Gastroesophageal sphincter (tissue), 4 donors: ENCODE results near the gene CCDC186. TPM values are rescaled to one million over a fixed set of nuclear protein-coding genes. Genes with fewer than 3 reads are reported as not detected.

Experiments used
- ATAC-seq: fragments of 150-250 bp; one replicate; pipeline ENCODE4 v1.9.1; 2016; ENCODE audit warnings: mild to moderate bottlenecking, moderate library complexity
- H3K27ac ChIP-seq, 4 donors: fragments of 200-600 bp; sonication (generic) in 3 of 4; 1 replicate in 3 of 4; 2 replicates in 1 of 4; pipeline ENCODE4 v1.5.1; 2016 to 2019
- H3K27me3 ChIP-seq: fragments of 200-600 bp; sonication (generic); one replicate; pipeline ENCODE4 v1.5.1; 2019
- H3K36me3 ChIP-seq, 2 donors: fragments of 200-600 bp; sonication (generic); one replicate each; pipeline ENCODE4 v1.5.1; 2019; ENCODE audit warnings: control low read depth in 1 of 2
- H3K4me1 ChIP-seq, 3 donors: fragments of 200-600 bp; sonication (generic); 1 replicate in 2 of 3; 2 replicates in 1 of 3; pipeline ENCODE4 v1.5.1; 2016 to 2019; ENCODE audit warnings: control low read depth in 2 of 3
- H3K4me3 ChIP-seq, 2 donors: fragments of 200-600 bp; sonication (generic); one replicate each; pipeline ENCODE4 v1.5.1; 2019; ENCODE audit warnings: mild to moderate bottlenecking in 1 of 2, moderate library complexity in 1 of 2
- H3K9me3 ChIP-seq, 3 donors: fragments of 200-600 bp; sonication (generic); one replicate each; pipeline ENCODE4 v1.5.1; 2017 to 2019; ENCODE audit warnings: control low read depth in 2 of 3
- CTCF ChIP-seq, 4 experiments: fragments of 200-600 bp in 2 of 4; fragments of 450-650 bp in 2 of 4; sonication (generic) in 1 of 4; IDR thresholded peaks; one replicate each; pipeline ENCODE4 v1.5.1; 2017 to 2019; ENCODE audit warnings: antibody characterized with exemption in 4 of 4, mild to moderate bottlenecking in 2 of 4, moderate library complexity in 2 of 4
- EP300 ChIP-seq: sonication (generic); formaldehyde crosslinking; IDR thresholded peaks from one replicate; pipeline ENCODE4 v1.6.1; 2017; ENCODE audit warnings: antibody characterized with exemption, mild to moderate bottlenecking
- POLR2A ChIP-seq, 2 donors: fragments of 450-650 bp; IDR thresholded peaks; one replicate each; pipeline ENCODE4 v1.6.1; 2017; ENCODE audit warnings: antibody characterized with exemption in 2 of 2, mild to moderate bottlenecking in 2 of 2, moderate library complexity in 1 of 2
- POLR2AphosphoS5 ChIP-seq: sonication (generic); formaldehyde crosslinking; IDR thresholded peaks from one replicate; pipeline ENCODE4 v1.6.1; 2017; ENCODE audit warnings: antibody characterized with exemption
- WGBS, 2 donors: methylation state at CpG; one replicate each; pipeline ENCODE4 v1.1.5; 2018; ENCODE audit warnings: low coverage in 1 of 2; 5-methylcytosine and 5-hydroxymethylcytosine counted together
- total RNA-seq, 4 donors: library from RNA; depleted of rRNA; stranded (reverse); fragments of >200 nt; gene quantifications; one replicate each; pipeline ENCODE4 v1.1.0, GENCODE V29; 2016

Gene CCDC186
- total RNA-seq, 4 donors from 2014 or later: 15.8 to 24.7 (median 20.4) TPM

- Histone ChIP-seq H3K4me3 (no peak overlapping the region), H3K27ac (no peak overlapping the region), H3K9me3 (no peaks in the 10 kb centered on the region), H3K4me1 (peaks cover 0 to 22% (median 5%) of the 10 kb centered on the region in 3 donors), H3K27me3 (no peaks in the 10 kb centered on the region), H3K36me3 (no peaks in the 10 kb centered on the region)
- ATAC-seq: peak; percentile 62
- WGBS, 2 donors: 0 to 5% methylated on average over 3 to 6 of the region's 6 CpGs
- no peak for TF ChIP-seq POLR2A (IDR thresholded peaks at IDR 0.05)
- TF ChIP-seq CTCF (IDR thresholded peaks at IDR 0.05): peak; percentile 29 to 69 (median 66)
These were observed 70.7 kb downstream of the CCDC186 start for GRCh38 chr10:114103284-114103683.

GRCh38 chr10:114102256-114102655, 71.7 kb downstream of the CCDC186 start:
- 54 to 70% methylated on average over 2 of the region's 2 CpGs for WGBS, 2 donors
- peaks cover 0 to 22% (median 5%) of the 10 kb centered on the region in 3 donors for H3K4me1 ChIP-seq
- ATAC-seq: no peak
- no peak for TF ChIP-seq CTCF (IDR thresholded peaks at IDR 0.05)
- TF ChIP-seq EP300: no peak
- no peak for TF ChIP-seq POLR2A (IDR thresholded peaks at IDR 0.05)
- no peak for TF ChIP-seq POLR2AphosphoS5
- no peak overlapping the region for H3K27ac ChIP-seq
- no peaks in the 10 kb centered on the region for H3K27me3 ChIP-seq
- no peak overlapping the region for H3K4me3 ChIP-seq
- H3K9me3 ChIP-seq: no peaks in the 10 kb centered on the region
- H3K36me3 ChIP-seq: no peaks in the 10 kb centered on the region

GRCh38 chr10:114100848-114101741, 72.9 kb downstream of the CCDC186 start:
- H3K9me3 ChIP-seq: no peaks in the 10 kb centered on the region
- no peaks in the 10 kb centered on the region for H3K27me3 ChIP-seq
- H3K4me3 ChIP-seq: peak overlapping the region; percentile 37 to 51
- ATAC-seq: peak; percentile 53
- TF ChIP-seq POLR2A (IDR thresholded peaks at IDR 0.05) (no peak), POLR2AphosphoS5 (no peak), CTCF (IDR thresholded peaks at IDR 0.05) (no peak), EP300 (no peak)
- peaks cover 0 to 22% (median 5%) of the 10 kb centered on the region in 3 donors for H3K4me1 ChIP-seq
- no peaks in the 10 kb centered on the region for H3K36me3 ChIP-seq
- peak overlapping the region in 2 of 4 donors; percentile 17 to 27 for H3K27ac ChIP-seq
- 3 to 72% methylated on average over 5 to 7 of the region's 47 CpGs for WGBS, 2 donors

- Histone ChIP-seq H3K9me3 (no peaks in the 10 kb centered on the region), H3K27ac (no peak overlapping the region), H3K4me1 (peaks cover 0 to 16% (median 5%) of the 10 kb centered on the region in 3 donors), H3K27me3 (no peaks in the 10 kb centered on the region), H3K36me3 (no peaks in the 10 kb centered on the region), H3K4me3 (no peak overlapping the region)
- WGBS, 2 donors: 93% methylated on average over 3 of the region's 3 CpGs; no CpG with 5 or more reads in 1 of the 2 donors
- no peak for ATAC-seq
- TF ChIP-seq EP300 (no peak), POLR2AphosphoS5 (no peak), CTCF (IDR thresholded peaks at IDR 0.05) (no peak), POLR2A (IDR thresholded peaks at IDR 0.05) (no peak)
These were observed 77.1 kb downstream of the CCDC186 start for GRCh38 chr10:114096864-114097263.
